ENCODE results near the gene MRTFA.

- TF ChIP-seq CTCF (IDR thresholded peaks at IDR 0.05): no peak
- no peak for TF ChIP-seq POLR2A (IDR thresholded peaks at IDR 0.05)
Measured at GRCh38 chr22:40516416-40516815, 120.1 kb downstream of the MRTFA start.
